ENCODE measurements around the gene SRSF4.
"Not testable (repeated sequence)": the region's sequence is repeated elsewhere in the genome, so short reads cannot be mapped to it uniquely, and the experiment has no call there.

Gene SRSF4

GRCh38 chr1:29124366-29125236 is 57.1 kb downstream of the SRSF4 start:
- peak; percentile 20 for DNase-seq (ENCODE audit: low spot score)

- DNase-seq (ENCODE audit: low spot score), result no peak
Observed at GRCh38 chr1:29123887-29124365, 57.8 kb downstream of the SRSF4 start, which contains the start of gene TMEM200B. TMEM200B (minus strand) TSS chr1:29123903; CDS start chr1:29121828, 2,075 bp downstream.

GRCh38 chr1:29123053-29123886 is 58.4 kb downstream of the SRSF4 start:
- DNase-seq (ENCODE audit: low spot score), result no peak

GRCh38 chr1:29122682-29123052 is 59.0 kb downstream of the SRSF4 start:
- no peak for DNase-seq (ENCODE audit: low spot score)

- no peak for DNase-seq (ENCODE audit: low spot score)
Observed at GRCh38 chr1:29121936-29122681, 59.6 kb downstream of the SRSF4 start.

- no peak for DNase-seq (ENCODE audit: low spot score)
Observed at GRCh38 chr1:29121516-29121935, 60.2 kb downstream of the SRSF4 start.

GRCh38 chr1:29120947-29121485 is 60.7 kb downstream of the SRSF4 start:
- peak; percentile 25 for DNase-seq (ENCODE audit: low spot score)

GRCh38 chr1:29120367-29120766 is 61.3 kb downstream of the SRSF4 start:
- no peak for DNase-seq (ENCODE audit: low spot score)

GRCh38 chr1:29119121-29119929 is 62.4 kb downstream of the SRSF4 start:
- DNase-seq (ENCODE audit: low spot score), result no peak

GRCh38 chr1:29117381-29117780 is 64.3 kb downstream of the SRSF4 start:
- no peak for DNase-seq (ENCODE audit: low spot score)

GRCh38 chr1:29114654-29115053 is 67.0 kb downstream of the SRSF4 start:
- no peak for DNase-seq (ENCODE audit: low spot score)

- no peak for DNase-seq (ENCODE audit: low spot score)
Observed at GRCh38 chr1:29113413-29114117, 68.1 kb downstream of the SRSF4 start.

- DNase-seq (ENCODE audit: low spot score), result no peak
Observed at GRCh38 chr1:29112705-29113412, 68.8 kb downstream of the SRSF4 start.

- not testable (repeated sequence) for DNase-seq (ENCODE audit: low spot score)
Observed at GRCh38 chr1:29108041-29108440, 73.7 kb downstream of the SRSF4 start.

- DNase-seq (ENCODE audit: low spot score), result no peak
Observed at GRCh38 chr1:29105822-29106221, 75.9 kb downstream of the SRSF4 start.

GRCh38 chr1:29100487-29100886 is 81.2 kb downstream of the SRSF4 start:
- no peak for DNase-seq (ENCODE audit: low spot score)

GRCh38 chr1:29099286-29099685 is 82.4 kb downstream of the SRSF4 start:
- no peak for DNase-seq (ENCODE audit: low spot score)

All from kidney capillary endothelial cell (primary cell).